Islet precursor cell (in vitro differentiated cells): Measurements from ENCODE around the gene TXNRD2.

Experiments used
- DNase-seq: peaks from one replicate; pipeline ENCODE4 v3.0.0-alpha.2; 2018

TXNRD2 gene

GRCh38 chr22:19873138-19873959 lies 68.3 kb downstream of the TXNRD2 start:
- DNase-seq, result peak; percentile 37

DNA sequence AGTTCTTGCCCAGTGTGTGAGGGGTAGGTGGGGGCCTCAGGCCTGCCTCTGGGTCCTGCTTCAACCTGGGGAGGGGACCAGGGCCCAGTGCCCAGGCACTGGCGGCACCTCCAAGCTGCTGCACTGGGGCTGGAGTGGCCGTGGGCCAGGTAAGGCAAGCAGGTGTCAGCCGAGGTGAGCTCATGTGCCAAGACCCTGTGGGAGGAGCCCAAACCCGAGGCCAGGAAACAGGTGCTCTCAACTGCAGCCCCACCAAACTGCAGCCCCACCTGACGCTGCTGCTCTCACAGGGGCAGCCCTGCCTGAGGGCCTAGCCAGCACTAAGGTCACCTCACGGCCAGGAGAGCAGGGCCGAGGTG lies 68.9 kb downstream of the TXNRD2 start:
- DNase-seq, result no peak

GRCh38 chr22:19871845-19872778 lies 69.5 kb downstream of the TXNRD2 start:
- DNase-seq, result peak; percentile 40

GRCh38 chr22:19871023-19871844 lies 70.4 kb downstream of the TXNRD2 start:
- DNase-seq, result peak; percentile 53

GRCh38 chr22:19870153-19871022 lies 71.2 kb downstream of the TXNRD2 start:
- DNase-seq, result peak; percentile 47

- DNase-seq, result peak; percentile 39
These were observed 72.0 kb downstream of the TXNRD2 start for GRCh38 chr22:19869497-19870152.

GRCh38 chr22:19868773-19869471 lies 72.7 kb downstream of the TXNRD2 start:
- peak; percentile 40 for DNase-seq

- DNase-seq, result peak; percentile 27
These were observed 73.3 kb downstream of the TXNRD2 start for GRCh38 chr22:19868333-19868732.

DNA sequence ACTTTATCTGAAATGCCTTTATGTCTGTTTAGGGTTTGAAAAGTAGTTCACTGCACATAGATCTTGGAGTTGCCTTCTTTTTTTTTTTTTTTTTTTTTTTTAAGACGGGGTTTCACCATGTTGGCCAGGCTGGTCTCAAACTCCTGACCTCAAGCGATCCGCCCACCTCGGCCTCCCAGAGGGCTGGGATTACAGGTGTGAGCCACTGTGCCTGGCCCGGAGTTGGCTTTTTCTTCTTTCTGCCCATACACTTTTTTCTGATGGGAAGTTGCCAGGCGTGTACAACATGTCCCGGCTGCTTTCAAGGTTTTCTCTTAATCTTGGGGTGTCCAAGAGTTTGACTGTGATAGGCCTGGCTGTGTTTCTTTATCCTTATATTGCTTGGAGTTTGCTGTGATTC lies 74.0 kb downstream of the TXNRD2 start:
- peak; percentile 11 for DNase-seq

DNA sequence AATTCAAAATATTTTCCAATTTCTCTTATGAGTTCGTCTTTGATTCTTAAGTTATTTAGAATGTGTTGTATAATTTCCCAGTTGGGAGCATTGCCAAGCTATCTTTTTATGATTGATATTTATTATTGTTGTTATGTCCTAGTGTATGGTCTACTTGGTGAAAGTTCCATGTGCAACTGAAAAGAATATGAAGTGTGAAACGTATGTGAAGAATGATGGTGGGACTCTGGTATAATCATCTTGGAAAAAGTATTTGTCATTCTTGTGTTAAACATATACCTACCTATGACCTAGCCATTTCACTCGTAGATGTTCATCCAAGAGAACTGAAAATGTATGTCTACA lies 75.0 kb downstream of the TXNRD2 start:
- no peak for DNase-seq

DNA sequence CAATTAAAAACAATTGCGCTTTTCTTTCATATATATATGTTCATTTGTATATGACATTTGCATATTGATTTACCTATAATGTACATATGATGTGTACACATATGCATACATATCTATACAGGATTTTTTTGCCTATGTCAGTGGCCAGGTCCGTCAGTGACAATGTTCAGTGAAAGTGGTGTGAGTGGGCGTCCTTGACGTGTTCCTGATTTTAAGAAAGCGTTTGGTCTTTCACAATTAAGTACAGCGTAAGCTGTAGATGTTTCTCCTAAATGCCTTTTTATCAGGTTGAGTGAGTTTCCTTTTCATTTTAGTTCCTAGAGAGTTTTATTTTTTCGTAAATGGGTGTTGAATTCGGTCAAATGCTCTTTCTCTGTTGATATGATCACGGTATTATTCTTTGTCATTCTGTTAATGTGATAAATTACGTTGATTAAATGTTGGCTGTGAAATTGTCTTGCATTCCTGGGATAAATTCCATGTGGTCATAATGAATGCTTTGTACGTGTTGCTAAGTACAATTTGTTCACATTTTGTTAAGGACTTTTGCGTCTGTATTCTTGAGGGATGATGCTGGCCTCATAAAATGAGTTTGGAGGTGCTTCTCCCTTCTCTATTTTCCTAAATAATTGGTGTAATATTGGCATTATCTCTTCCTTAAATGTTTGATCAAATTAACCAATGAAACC lies 76.3 kb downstream of the TXNRD2 start:
- no peak for DNase-seq

DNA sequence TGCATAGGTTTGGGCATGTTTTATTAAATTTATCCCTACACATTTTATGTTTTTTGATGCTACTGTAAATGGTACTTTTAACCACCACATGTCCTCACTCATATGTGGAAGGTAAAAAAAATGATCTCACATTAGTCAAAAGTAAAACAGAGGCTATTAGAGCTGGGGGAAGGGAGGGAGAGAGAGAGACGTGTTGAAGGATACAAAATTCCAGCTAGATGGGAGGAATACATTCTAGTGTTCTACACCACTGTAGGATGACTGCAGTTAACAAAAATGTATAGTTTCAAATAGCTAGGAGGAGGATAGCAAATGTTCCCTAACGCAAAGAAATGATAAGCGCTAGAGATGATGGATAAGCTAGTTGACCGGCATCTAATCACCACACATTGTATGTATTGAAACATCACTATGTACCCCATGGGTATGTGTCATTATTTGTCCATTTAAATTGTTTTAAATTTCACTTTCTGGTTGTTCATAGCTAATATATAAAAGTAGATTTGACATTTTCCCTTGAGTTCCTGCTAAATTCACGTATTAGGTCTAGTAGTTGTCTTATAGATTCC lies 77.0 kb downstream of the TXNRD2 start:
- no peak for DNase-seq

GRCh38 chr22:19863571-19863970 lies 78.0 kb downstream of the TXNRD2 start:
- DNase-seq, result no peak

- DNase-seq, result peak; percentile 19
These were observed 78.9 kb downstream of the TXNRD2 start for GRCh38 chr22:19862619-19863246.

GRCh38 chr22:19859861-19860510 lies 81.6 kb downstream of the TXNRD2 start:
- peak; percentile 17 for DNase-seq

DNA sequence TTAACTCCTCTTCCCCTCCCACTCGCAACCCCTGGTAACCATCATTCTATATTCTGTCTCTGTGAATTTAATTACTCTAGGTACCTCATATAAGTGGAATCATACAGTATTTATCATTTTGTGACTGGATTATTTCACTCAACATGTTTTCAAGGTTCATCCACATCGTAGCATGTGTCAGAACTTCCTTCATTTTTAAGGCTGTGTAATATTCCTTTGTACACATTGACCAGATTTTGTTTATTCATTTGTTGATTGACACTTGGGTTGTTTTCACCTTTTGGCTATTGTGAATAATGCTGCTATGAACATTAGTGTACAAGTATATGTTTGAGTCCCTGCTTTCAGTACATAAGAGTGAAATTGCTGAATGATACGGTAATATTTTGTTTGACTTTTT lies 84.2 kb downstream of the TXNRD2 start:
- no peak for DNase-seq

- peak; percentile 70 for DNase-seq
These were observed 85.9 kb downstream of the TXNRD2 start for GRCh38 chr22:19855504-19856409.
